ENCODE data around the gene RNASE12.

DNA sequence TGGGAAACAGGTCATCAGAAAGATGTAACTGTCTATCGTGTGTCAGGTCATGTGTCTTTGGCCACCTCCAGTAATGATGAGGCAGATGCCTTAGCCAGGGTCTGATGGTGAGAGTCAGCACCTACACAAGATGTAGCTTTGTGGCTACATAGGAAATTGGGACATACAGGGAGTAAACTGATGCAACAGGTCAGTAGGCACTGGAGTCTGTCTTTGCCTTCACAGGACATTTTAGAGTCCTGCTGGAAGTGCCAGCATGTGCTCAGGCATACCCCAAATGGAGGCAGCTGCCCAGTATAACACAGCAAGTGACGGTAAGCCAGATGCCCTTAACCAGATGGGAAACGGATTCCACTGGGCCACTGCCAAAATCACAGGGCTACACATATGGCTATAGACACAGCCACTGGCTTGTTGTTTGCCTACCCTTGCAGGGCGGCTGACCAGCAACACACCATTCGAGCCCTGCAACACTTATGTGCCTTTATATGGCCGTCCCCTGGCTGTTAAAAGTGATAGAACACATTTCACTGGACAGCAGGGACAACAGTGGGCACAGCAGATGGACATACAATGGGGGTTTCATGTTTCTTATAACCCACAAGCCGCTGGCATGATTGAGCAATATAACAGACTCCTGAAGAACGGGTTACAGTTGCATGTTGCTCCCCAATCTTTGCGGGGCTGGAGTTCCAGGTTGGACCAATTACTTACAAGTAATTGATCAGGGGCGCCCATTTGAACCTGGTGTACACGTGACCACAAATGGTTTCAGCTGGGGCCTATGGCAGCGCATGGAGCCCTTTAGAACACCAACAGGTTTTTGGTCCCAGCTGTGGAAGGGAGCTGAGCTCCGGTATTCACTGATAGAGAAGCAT, 12.9 kb upstream of the RNASE12 start:
- TF ChIP-seq CTCF (IDR thresholded peaks at IDR 0.05) = no peak
- TF ChIP-seq POLR2A (IDR thresholded peaks at IDR 0.05) = no peak
- TF ChIP-seq POLR2AphosphoS5 (IDR thresholded peaks at IDR 0.05) = no peak
